ENCODE results near the gene CNTNAP2.
"Not testable (repeated sequence)": the region's sequence is repeated elsewhere in the genome, so short reads cannot be mapped to it uniquely, and the experiment has no call there.

- TF ChIP-seq ELF4 (IDR thresholded peaks at IDR 0.05); SP1 (IDR thresholded peaks at IDR 0.05); FOXM1 (IDR thresholded peaks at IDR 0.05; ENCODE audit: borderline replicate concordance); NFRKB (IDR thresholded peaks at IDR 0.05); BHLHE40 (IDR thresholded peaks at IDR 0.05; ENCODE audit: borderline replicate concordance); HDGF (IDR thresholded peaks at IDR 0.05; ENCODE audit: borderline replicate concordance); FOXK2 (IDR thresholded peaks at IDR 0.05); PKNOX1 (IDR thresholded peaks at IDR 0.05): not testable (repeated sequence)
Measured at GRCh38 chr7:147598687-147599086, 1482.1 kb downstream of the CNTNAP2 start.
